DND-41 (cell line): ENCODE results near the gene ZACN.

Source experiments
- EZH2 ChIP-seq: IDR thresholded peaks from 3 replicates; pipeline ENCODE4 v1.6.1; 2012; ENCODE audit warnings: borderline replicate concordance, low read depth, mild to moderate bottlenecking, moderate library complexity, low read length, inconsistent platforms; ENCODE audit not compliant: severe bottlenecking
- TF ChIP-seq, protein P1 (sequence below): IDR thresholded peaks from 2 replicates; pipeline ENCODE4 v1.5.1; 2012; ENCODE audit warnings: borderline replicate concordance, low read length, moderate library complexity, mild to moderate bottlenecking; ENCODE audit not compliant: poor library complexity, severe bottlenecking; ENCODE audit errors: extremely low read depth

DNA sequence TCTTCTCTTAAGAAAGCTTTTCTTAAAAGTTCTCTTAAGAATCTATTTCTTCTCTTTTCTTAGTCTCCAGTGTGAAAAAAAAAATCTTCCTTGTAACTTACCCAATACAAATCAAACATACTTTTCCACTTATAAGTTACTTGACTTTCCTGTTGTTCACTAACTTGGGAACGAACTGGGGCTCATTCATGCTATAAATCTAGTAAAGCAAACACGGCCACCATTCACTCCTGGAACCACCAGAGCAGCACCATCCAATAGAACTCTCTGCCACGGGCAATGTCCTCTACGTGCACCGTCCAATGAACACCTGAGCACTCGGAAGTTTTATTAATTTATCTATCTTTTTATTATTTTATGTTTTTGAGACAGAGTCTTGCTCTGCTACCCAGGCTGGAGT lies 27.4 kb upstream of the ZACN start:
- TF ChIP-seq, protein P1, sequence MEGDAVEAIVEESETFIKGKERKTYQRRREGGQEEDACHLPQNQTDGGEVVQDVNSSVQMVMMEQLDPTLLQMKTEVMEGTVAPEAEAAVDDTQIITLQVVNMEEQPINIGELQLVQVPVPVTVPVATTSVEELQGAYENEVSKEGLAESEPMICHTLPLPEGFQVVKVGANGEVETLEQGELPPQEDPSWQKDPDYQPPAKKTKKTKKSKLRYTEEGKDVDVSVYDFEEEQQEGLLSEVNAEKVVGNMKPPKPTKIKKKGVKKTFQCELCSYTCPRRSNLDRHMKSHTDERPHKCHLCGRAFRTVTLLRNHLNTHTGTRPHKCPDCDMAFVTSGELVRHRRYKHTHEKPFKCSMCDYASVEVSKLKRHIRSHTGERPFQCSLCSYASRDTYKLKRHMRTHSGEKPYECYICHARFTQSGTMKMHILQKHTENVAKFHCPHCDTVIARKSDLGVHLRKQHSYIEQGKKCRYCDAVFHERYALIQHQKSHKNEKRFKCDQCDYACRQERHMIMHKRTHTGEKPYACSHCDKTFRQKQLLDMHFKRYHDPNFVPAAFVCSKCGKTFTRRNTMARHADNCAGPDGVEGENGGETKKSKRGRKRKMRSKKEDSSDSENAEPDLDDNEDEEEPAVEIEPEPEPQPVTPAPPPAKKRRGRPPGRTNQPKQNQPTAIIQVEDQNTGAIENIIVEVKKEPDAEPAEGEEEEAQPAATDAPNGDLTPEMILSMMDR: no peak
- no peak for TF ChIP-seq EZH2
